Measurements from ENCODE around the gene CXCL6.

The CXCL6 gene

DNA sequence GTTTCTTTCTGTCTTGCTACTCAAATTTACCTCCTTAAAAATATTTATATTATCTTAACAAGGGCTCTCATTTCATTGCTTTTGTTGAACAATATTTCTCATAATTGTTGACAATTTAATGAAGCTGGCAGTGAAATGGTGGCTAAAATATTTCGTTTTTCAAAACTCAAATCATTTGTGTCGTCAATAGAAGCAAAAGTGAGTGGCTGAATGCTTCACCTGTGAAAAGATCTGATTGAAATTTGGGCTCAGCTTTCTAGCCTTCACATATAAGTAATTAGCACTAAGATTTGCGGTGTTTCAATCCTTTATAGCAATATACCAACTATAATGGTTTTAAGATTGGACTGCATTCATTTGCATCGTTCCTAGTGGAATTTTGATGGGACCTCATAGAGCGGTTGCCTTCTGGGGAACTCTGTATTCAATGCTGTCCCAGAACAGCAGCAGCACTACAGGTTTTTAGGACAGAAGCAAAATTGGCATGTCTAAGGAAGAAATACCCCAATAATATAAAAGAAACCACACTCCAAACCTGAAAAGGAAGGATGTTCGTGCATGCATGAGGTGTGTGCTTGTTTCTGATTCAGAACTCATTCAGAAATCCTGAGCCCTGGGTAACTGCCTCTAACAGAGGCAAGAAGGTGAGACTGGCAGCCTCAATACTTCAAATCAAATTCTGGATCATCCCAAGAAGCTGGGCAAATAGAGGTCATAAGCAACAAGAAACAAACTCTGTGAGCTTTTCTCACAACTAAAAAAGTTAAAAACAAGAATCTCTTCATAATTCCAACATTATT lies 35.2 kb downstream of the CXCL6 start:
- no peaks in the 10 kb centered on the region for H3K27me3 ChIP-seq (ENCODE audit: insufficient read depth, low read length, poor library complexity, severe bottlenecking)

DNA sequence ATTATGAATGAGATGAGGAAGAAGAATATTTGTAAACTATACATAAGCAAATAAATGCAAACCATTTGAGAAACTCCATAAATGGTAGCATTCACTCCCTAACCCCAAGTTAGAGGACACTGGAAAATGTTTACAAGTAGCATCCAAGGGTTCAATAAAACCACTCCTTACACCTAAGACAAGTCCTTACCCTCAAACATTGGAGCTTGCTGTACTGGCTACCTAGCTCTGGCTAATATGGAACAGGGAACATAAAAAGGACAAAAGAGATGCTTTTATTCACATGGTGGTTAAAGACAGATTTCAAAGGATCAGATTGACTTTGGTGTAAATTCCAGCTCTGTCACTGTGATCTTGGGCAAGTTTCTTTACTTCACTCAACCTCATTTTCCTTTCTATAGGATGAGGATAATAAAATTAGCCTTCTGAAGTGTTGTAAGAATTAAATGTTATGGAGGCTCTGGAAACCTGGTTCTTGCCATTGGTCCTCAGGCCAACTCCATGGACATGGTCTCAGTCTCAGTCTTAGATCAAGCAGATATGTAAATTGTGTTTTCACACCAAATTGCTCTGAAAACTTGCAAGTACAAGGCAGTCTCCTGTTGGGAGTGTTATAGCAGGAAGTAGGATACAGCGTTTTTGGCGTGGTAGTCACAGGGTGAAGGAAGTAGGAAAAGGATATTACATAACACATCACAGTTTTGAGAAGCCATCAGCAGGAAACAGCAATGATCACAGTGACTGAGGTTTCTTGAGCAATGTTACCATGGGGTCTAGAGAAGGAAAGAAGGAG lies 36.0 kb downstream of the CXCL6 start:
- H3K9me2 ChIP-seq (replicated peaks; ENCODE audit: low read depth, low read length) = no peaks in the 10 kb centered on the region
- no peaks in the 10 kb centered on the region for H3K4me1 ChIP-seq (ENCODE audit: insufficient read depth, low read length, poor library complexity, severe bottlenecking)
- no peak for TF ChIP-seq EZH2phosphoT487 (IDR thresholded peaks at IDR 0.05; ENCODE audit: borderline replicate concordance)
- TF ChIP-seq, protein P1, sequence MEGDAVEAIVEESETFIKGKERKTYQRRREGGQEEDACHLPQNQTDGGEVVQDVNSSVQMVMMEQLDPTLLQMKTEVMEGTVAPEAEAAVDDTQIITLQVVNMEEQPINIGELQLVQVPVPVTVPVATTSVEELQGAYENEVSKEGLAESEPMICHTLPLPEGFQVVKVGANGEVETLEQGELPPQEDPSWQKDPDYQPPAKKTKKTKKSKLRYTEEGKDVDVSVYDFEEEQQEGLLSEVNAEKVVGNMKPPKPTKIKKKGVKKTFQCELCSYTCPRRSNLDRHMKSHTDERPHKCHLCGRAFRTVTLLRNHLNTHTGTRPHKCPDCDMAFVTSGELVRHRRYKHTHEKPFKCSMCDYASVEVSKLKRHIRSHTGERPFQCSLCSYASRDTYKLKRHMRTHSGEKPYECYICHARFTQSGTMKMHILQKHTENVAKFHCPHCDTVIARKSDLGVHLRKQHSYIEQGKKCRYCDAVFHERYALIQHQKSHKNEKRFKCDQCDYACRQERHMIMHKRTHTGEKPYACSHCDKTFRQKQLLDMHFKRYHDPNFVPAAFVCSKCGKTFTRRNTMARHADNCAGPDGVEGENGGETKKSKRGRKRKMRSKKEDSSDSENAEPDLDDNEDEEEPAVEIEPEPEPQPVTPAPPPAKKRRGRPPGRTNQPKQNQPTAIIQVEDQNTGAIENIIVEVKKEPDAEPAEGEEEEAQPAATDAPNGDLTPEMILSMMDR (conservative IDR thresholded peaks at IDR 0.05; ENCODE audit: low read length) = no peak
- no peaks in the 10 kb centered on the region for H3K9me3 ChIP-seq (ENCODE audit: insufficient read depth, low read depth, low read length)
- H3K36me3 ChIP-seq (ENCODE audit: insufficient read depth, low read length) = no peaks in the 10 kb centered on the region
- H3F3A ChIP-seq (ENCODE audit: low read depth) = no peaks in the 10 kb centered on the region
- no peaks in the 10 kb centered on the region for H4K20me1 ChIP-seq (ENCODE audit: insufficient read depth, low read length, poor library complexity, severe bottlenecking)
- H3K9ac ChIP-seq (ENCODE audit: low read depth, low read length, poor library complexity, severe bottlenecking) = no peak overlapping the region
- H3K4me3 ChIP-seq (ENCODE audit: low read length, poor library complexity, severe bottlenecking) = no peak overlapping the region
- H3K4me2 ChIP-seq (ENCODE audit: low read depth, low read length, poor library complexity, severe bottlenecking) = no peak overlapping the region
- no peaks in the 10 kb centered on the region for H3K79me2 ChIP-seq (ENCODE audit: insufficient read depth, low read length)
- H2AFZ ChIP-seq (ENCODE audit: low read length) = no peak overlapping the region
- no peaks in the 10 kb centered on the region for H3K27me3 ChIP-seq (ENCODE audit: insufficient read depth, low read length, poor library complexity, severe bottlenecking)

More for the DNA sequence above, 35.2 kb downstream of the CXCL6 start:
- Histone ChIP-seq H3K36me3 (ENCODE audit: insufficient read depth, low read length) (no peaks in the 10 kb centered on the region), H3K4me1 (ENCODE audit: insufficient read depth, low read length, poor library complexity, severe bottlenecking) (no peaks in the 10 kb centered on the region), H3K4me3 (ENCODE audit: low read length, poor library complexity, severe bottlenecking) (no peak overlapping the region), H2AFZ (ENCODE audit: low read length) (no peak overlapping the region), H4K20me1 (ENCODE audit: insufficient read depth, low read length, poor library complexity, severe bottlenecking) (no peaks in the 10 kb centered on the region), H3F3A (ENCODE audit: low read depth) (no peaks in the 10 kb centered on the region), H3K9me3 (ENCODE audit: insufficient read depth, low read depth, low read length) (no peaks in the 10 kb centered on the region), H3K4me2 (ENCODE audit: low read depth, low read length, poor library complexity, severe bottlenecking) (no peak overlapping the region), H3K9me2 (replicated peaks; ENCODE audit: low read depth, low read length) (no peaks in the 10 kb centered on the region), H3K9ac (ENCODE audit: low read depth, low read length, poor library complexity, severe bottlenecking) (no peak overlapping the region), H3K79me2 (ENCODE audit: insufficient read depth, low read length) (no peaks in the 10 kb centered on the region)
- no peak for TF ChIP-seq EZH2phosphoT487 (IDR thresholded peaks at IDR 0.05; ENCODE audit: borderline replicate concordance)
- TF ChIP-seq, protein P1 (conservative IDR thresholded peaks at IDR 0.05; ENCODE audit: low read length) = no peak

DNA sequence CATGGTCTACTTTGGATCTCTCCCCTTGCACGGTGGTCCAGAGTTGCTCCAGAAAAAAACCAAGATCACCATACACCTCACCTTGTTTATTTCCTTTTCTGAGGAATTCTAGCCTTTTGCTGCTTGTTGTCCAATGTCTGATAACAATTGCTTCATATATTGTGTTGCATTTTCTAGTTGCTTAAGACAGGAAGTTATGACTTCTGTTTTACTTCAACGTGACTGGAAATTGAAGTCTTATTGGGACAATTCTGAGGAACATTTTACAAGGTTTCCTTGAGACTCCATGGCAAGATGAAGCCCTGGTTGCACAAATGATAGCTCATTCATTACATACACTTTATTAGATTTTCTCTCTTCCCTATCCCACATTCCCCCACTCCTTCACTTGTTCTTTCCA lies 37.9 kb downstream of the CXCL6 start:
- H3K4me3 ChIP-seq (ENCODE audit: low read length, poor library complexity, severe bottlenecking) = no peak overlapping the region
- H3K4me2 ChIP-seq (ENCODE audit: low read depth, low read length, poor library complexity, severe bottlenecking) = no peak overlapping the region
- H3F3A ChIP-seq (ENCODE audit: low read depth) = no peaks in the 10 kb centered on the region
- no peaks in the 10 kb centered on the region for H3K4me1 ChIP-seq (ENCODE audit: insufficient read depth, low read length, poor library complexity, severe bottlenecking)
- no peaks in the 10 kb centered on the region for H3K36me3 ChIP-seq (ENCODE audit: insufficient read depth, low read length)
- H3K9ac ChIP-seq (ENCODE audit: low read depth, low read length, poor library complexity, severe bottlenecking) = no peak overlapping the region
- H3K9me3 ChIP-seq (ENCODE audit: insufficient read depth, low read depth, low read length) = no peaks in the 10 kb centered on the region
- H3K27me3 ChIP-seq (ENCODE audit: insufficient read depth, low read length, poor library complexity, severe bottlenecking) = no peaks in the 10 kb centered on the region
- no peaks in the 10 kb centered on the region for H3K9me2 ChIP-seq (replicated peaks; ENCODE audit: low read depth, low read length)
- no peaks in the 10 kb centered on the region for H3K79me2 ChIP-seq (ENCODE audit: insufficient read depth, low read length)
- TF ChIP-seq, protein P1 (conservative IDR thresholded peaks at IDR 0.05; ENCODE audit: low read length) = no peak
- TF ChIP-seq EZH2phosphoT487 (IDR thresholded peaks at IDR 0.05; ENCODE audit: borderline replicate concordance) = no peak
- H2AFZ ChIP-seq (ENCODE audit: low read length) = no peak overlapping the region
- no peaks in the 10 kb centered on the region for H4K20me1 ChIP-seq (ENCODE audit: insufficient read depth, low read length, poor library complexity, severe bottlenecking)
